Stimulated activated naive B cell treated with anti-CD40 and anti-IgM and Interleukin-4, amounts not matched to agents 10 μg/mL and 1 μg/mL and 100 μg/mL, for 72 hours (primary cell): ENCODE data around the gene TMEM60.
"Not testable (repeated sequence)": the region's sequence is repeated elsewhere in the genome, so short reads cannot be mapped to it uniquely, and the experiment has no call there.

Experiments
- ATAC-seq, 2 donors: fragments of 150-1000 bp; cut with Tn5 transposase; replicated peaks; 2 replicates each; pipeline ENCODE4 v1.10.0; 2021; ENCODE audit warnings: moderate library complexity in 1 of 2
- DNase-seq: peaks from one replicate; pipeline ENCODE4 v3.0.0; 2021
- H3K27ac Mint-ChIP-seq: one replicate; pipeline ENCODE4 v1.8.0; 2022; ENCODE audit warnings: mild to moderate bottlenecking, mixed read lengths
- H3K27me3 Mint-ChIP-seq, 2 donors: one replicate each; pipeline ENCODE4 v1.8.0; 2022; ENCODE audit warnings: mixed read lengths in 2 of 2
- H3K36me3 Mint-ChIP-seq, 2 donors: one replicate each; pipeline ENCODE4 v1.8.0; 2022; ENCODE audit warnings: mixed read lengths in 2 of 2, mild to moderate bottlenecking in 1 of 2
- H3K4me1 Mint-ChIP-seq, 2 donors: one replicate each; pipeline ENCODE4 v1.8.0; 2022; ENCODE audit warnings: mixed read lengths in 2 of 2, mild to moderate bottlenecking in 1 of 2
- H3K4me3 Mint-ChIP-seq, 2 donors: one replicate each; pipeline ENCODE4 v1.8.0; 2022; ENCODE audit warnings: mild to moderate bottlenecking in 2 of 2, mixed read lengths in 2 of 2, moderate library complexity in 1 of 2
- H3K9me3 Mint-ChIP-seq, 2 donors: one replicate each; pipeline ENCODE4 v1.8.0; 2022; ENCODE audit warnings: mixed read lengths in 2 of 2, mild to moderate bottlenecking in 1 of 2

The TMEM60 gene, protein sequence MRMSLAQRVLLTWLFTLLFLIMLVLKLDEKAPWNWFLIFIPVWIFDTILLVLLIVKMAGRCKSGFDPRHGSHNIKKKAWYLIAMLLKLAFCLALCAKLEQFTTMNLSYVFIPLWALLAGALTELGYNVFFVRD

DNA sequence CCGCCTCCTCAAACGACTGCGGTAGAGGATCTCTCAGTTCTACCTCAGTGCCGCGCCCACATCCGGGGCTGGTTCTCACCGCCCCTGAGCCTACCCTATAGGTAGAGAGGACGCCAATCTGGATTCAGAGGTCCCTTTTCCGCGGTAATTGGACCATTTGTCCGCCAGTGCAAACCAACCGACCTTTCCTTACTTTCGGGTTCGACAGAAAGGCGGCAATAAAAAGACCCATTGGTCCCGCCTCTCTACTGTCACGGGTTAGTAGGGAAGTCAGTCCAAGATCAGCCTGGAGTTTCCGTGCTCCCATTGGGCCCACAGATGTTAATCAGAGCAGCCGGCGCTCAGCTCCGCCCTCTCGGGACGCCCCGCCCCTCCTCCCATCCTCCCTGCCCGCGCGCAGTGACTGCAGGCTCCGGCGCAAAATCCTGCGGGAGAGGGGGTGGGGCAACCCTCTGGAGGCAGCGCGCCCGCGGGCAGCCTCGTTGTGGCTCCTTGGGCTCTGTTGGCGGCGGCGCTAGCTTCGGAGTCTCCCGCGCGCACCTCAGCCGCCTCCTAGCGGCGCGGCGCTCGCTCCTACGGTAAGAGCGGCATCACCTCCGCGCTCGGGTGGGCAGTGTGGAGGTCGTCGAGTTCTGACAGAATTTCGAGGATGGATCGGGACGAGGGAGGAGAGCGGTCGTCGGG is at the start of gene TMEM60, which contains the start of gene PHTF2:
TSS of gene TMEM60 (minus strand) at position 41 of the 684 bp plus-strand sequence. CDS start 4,061 bp downstream, outside the sequence.
TSS of gene PHTF2 (plus strand) at position 380 of the 684 bp plus-strand sequence.
- H3K36me3 Mint-ChIP-seq = peaks cover 23 to 41% of the 10 kb centered on the region in 2 donors
- peak within 1 kb of the TSS; percentile 98 for H3K27ac Mint-ChIP-seq
- DNase-seq (peak; percentile 95), ATAC-seq (peak; percentile 88 to 91)
- H3K27me3 Mint-ChIP-seq = no peaks in the 10 kb centered on the region
- H3K4me1 Mint-ChIP-seq = peaks cover 37 to 73% of the 10 kb centered on the region in 2 donors
- no peaks in the 10 kb centered on the region for H3K9me3 Mint-ChIP-seq
- H3K4me3 Mint-ChIP-seq = peak within 1 kb of the TSS; percentile 98 to 99

GRCh38 chr7:77846317-77847092 is 48.3 kb upstream of the TMEM60 start:
- ATAC-seq = no peak
- H3K27me3 Mint-ChIP-seq = no peaks in the 10 kb centered on the region
- peaks cover 25 to 48% of the 10 kb centered on the region in 2 donors for H3K36me3 Mint-ChIP-seq
- H3K27ac Mint-ChIP-seq = peak overlapping the region; percentile 7
- no peak overlapping the region for H3K4me3 Mint-ChIP-seq
- H3K4me1 Mint-ChIP-seq = peaks cover 18 to 47% of the 10 kb centered on the region in 2 donors
- no peaks in the 10 kb centered on the region for H3K9me3 Mint-ChIP-seq
- no peak for DNase-seq

- Mint-ChIP-seq H3K27ac (no peak overlapping the region), H3K27me3 (no peaks in the 10 kb centered on the region), H3K9me3 (no peaks in the 10 kb centered on the region), H3K4me1 (peaks cover 13 to 42% of the 10 kb centered on the region in 2 donors), H3K36me3 (peaks cover 19 to 31% of the 10 kb centered on the region in 2 donors), H3K4me3 (no peak overlapping the region)
- DNase-seq (no peak), ATAC-seq (no peak)
Observed at GRCh38 chr7:77843194-77843593, 45.0 kb upstream of the TMEM60 start.

DNA sequence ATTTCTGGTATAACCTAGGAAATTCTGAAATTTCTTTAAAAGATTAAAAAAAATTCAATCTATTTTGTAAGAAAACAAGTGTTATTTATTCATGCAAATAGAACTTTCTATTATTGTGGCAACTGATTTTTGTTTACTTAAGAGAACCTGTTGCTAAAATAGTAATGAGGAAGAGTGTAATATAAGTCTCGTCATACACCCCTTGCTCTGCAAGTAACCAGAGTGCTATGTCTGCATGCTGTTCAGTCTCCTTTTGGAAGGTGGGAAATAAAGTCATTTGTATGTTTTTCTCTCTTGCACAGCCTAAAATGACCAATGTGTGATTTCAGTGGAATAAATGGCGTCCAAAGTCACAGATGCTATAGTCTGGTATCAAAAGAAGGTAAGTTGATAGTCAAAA is 41.7 kb upstream of the TMEM60 start:
- Mint-ChIP-seq H3K4me3 (no peak overlapping the region), H3K36me3 (peaks cover 12 to 24% of the 10 kb centered on the region in 2 donors), H3K27me3 (no peaks in the 10 kb centered on the region), H3K27ac (peak overlapping the region; percentile 20), H3K9me3 (peaks cover 0 to 1% of the 10 kb centered on the region in 2 donors), H3K4me1 (peaks cover 14 to 39% of the 10 kb centered on the region in 2 donors)
- ATAC-seq = no peak
- no peak for DNase-seq

DNA sequence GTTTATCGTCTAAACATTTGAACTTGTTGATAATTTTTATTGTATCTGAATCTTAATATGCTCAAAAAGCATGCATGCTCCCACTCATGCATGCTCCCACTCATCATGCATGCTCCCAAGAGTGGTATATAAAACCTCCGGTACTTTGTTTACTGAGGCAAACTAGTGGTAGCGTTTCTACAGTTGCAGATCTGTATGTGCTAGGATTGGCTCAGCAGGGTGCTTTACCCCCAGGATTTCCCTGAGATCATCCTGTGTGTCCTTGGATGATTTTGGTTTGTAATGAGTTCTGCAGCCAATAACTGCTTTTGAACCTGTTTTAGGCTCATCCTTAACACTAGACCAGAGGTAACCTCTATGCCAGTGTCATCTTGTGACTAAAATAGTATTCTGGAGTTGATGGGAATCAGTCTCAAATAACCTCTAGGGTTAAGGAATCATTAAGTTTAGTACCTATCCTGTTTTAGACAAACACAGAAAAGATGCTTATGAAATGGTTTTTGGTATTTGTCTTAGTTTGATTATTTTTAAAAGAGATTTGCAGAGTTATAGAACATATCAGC is 40.8 kb upstream of the TMEM60 start:
- H3K9me3 Mint-ChIP-seq = peaks cover 0 to 1% of the 10 kb centered on the region in 2 donors

GRCh38 chr7:77837966-77838365 is 39.7 kb upstream of the TMEM60 start:
- Mint-ChIP-seq H3K27me3 (no peaks in the 10 kb centered on the region), H3K4me3 (no peak overlapping the region), H3K4me1 (peaks cover 22 to 50% of the 10 kb centered on the region in 2 donors), H3K27ac (no peak overlapping the region), H3K9me3 (peaks cover 0 to 1% of the 10 kb centered on the region in 2 donors), H3K36me3 (peaks cover 8 to 19% of the 10 kb centered on the region in 2 donors)
- DNase-seq = no peak
- ATAC-seq = no peak

More for the DNA sequence above, 40.8 kb upstream of the TMEM60 start:
- Mint-ChIP-seq H3K4me1 (peaks cover 17 to 46% of the 10 kb centered on the region in 2 donors), H3K36me3 (peaks cover 12 to 24% of the 10 kb centered on the region in 2 donors), H3K27ac (no peak overlapping the region), H3K27me3 (no peaks in the 10 kb centered on the region), H3K4me3 (no peak overlapping the region)
- ATAC-seq = no peak
- no peak for DNase-seq

GRCh38 chr7:77837275-77837674 is 39.0 kb upstream of the TMEM60 start:
- Mint-ChIP-seq H3K9me3 (peaks cover 0 to 1% of the 10 kb centered on the region in 2 donors), H3K36me3 (peaks cover 8 to 19% of the 10 kb centered on the region in 2 donors), H3K27me3 (no peaks in the 10 kb centered on the region), H3K27ac (no peak overlapping the region), H3K4me3 (no peak overlapping the region), H3K4me1 (peaks cover 23 to 45% of the 10 kb centered on the region in 2 donors)
- DNase-seq = no peak
- ATAC-seq = no peak

DNA sequence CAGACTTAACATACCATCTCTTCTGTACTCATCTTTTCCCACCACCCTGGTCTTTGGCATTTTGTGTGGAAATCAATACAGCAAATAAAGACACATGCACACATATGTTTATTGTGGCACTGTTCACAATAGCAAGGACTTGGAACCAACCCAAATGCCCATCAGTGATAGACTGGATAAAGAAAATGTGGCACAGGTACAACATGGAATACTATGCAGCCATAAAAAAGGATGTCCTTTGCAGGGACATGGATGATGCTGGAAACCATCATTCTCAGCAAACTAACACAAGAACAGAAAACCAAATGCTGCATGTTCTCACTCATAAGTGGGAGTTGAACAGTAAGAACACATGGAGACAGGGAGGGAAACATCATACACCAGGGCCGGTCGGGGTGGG is 38.2 kb upstream of the TMEM60 start:
- not testable (repeated sequence) for ATAC-seq, H3K4me3 Mint-ChIP-seq, DNase-seq, H3K27ac Mint-ChIP-seq, H3K27me3 Mint-ChIP-seq, H3K9me3 Mint-ChIP-seq
- peaks cover 26 to 52% of the 10 kb centered on the region in 2 donors for H3K4me1 Mint-ChIP-seq
- peaks cover 8 to 21% of the 10 kb centered on the region in 2 donors for H3K36me3 Mint-ChIP-seq

GRCh38 chr7:77833136-77833535 is 34.9 kb upstream of the TMEM60 start:
- Mint-ChIP-seq H3K27ac (no peak overlapping the region), H3K27me3 (no peaks in the 10 kb centered on the region), H3K4me3 (no peak overlapping the region), H3K36me3 (peaks cover 11 to 28% of the 10 kb centered on the region in 2 donors), H3K9me3 (peaks cover 0 to 1% of the 10 kb centered on the region in 2 donors), H3K4me1 (peaks cover 35 to 73% of the 10 kb centered on the region in 2 donors)
- DNase-seq (no peak), ATAC-seq (no peak)

GRCh38 chr7:77831953-77832352 is 33.7 kb upstream of the TMEM60 start:
- ATAC-seq = no peak
- peaks cover 0 to 1% of the 10 kb centered on the region in 2 donors for H3K9me3 Mint-ChIP-seq
- no peak overlapping the region for H3K4me3 Mint-ChIP-seq
- no peak overlapping the region for H3K27ac Mint-ChIP-seq
- peaks cover 12 to 30% of the 10 kb centered on the region in 2 donors for H3K36me3 Mint-ChIP-seq
- H3K27me3 Mint-ChIP-seq = no peaks in the 10 kb centered on the region
- DNase-seq = no peak
- H3K4me1 Mint-ChIP-seq = peaks cover 32 to 79% of the 10 kb centered on the region in 2 donors

DNA sequence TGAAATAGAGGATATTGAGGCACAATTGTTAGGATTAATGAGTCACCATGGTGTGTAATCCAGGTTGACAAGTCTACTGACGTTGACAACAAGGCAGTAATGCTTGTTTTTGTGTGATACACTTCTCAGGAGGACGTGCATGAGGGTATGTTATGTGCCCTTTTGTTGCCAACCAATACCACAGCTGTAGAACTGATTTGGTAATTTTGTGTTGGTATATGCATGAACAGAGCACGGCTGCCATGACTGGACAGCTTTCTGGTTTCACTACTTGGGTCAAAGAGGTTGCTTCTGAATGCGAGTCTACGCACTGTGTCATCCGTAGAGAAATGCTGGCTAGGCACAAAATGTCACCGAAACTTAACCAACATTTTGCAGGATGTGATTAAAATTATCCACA is 33.2 kb upstream of the TMEM60 start:
- H3K36me3 Mint-ChIP-seq = peaks cover 14 to 33% of the 10 kb centered on the region in 2 donors
- H3K4me3 Mint-ChIP-seq = no peak overlapping the region
- H3K27ac Mint-ChIP-seq = no peak overlapping the region
- peaks cover 3 to 4% of the 10 kb centered on the region in 2 donors for H3K9me3 Mint-ChIP-seq
- H3K27me3 Mint-ChIP-seq = no peaks in the 10 kb centered on the region
- peaks cover 33 to 83% of the 10 kb centered on the region in 2 donors for H3K4me1 Mint-ChIP-seq
- ATAC-seq (peak; percentile 46 to 58), DNase-seq (no peak)

- Mint-ChIP-seq H3K4me1 (peaks cover 33 to 80% of the 10 kb centered on the region in 2 donors), H3K36me3 (peaks cover 8 to 31% of the 10 kb centered on the region in 2 donors)
Observed at GRCh38 chr7:77830649-77831355, 32.6 kb upstream of the TMEM60 start.

DNA sequence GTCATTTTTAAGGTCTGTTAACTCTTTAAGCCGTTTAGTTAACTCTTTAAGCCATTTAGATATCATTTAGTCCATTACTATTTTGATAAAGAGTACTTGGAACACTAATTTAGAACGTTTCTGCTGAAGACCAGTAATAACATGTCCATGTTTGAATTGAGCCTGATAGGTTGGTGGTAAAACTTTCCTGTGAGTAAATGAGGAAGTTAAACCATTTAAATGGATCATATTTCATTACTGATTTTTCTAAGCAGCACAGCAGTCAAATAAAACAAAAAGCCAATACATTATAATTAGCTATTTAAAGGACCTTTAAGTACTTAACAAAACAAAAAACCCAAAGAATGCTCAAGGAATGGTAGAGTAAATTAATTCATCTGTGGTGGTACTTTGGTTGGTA is 29.8 kb upstream of the TMEM60 start:
- Mint-ChIP-seq H3K4me3 (no peak overlapping the region), H3K4me1 (peaks cover 37 to 80% of the 10 kb centered on the region in 2 donors), H3K36me3 (peaks cover 19 to 36% of the 10 kb centered on the region in 2 donors), H3K27me3 (no peaks in the 10 kb centered on the region), H3K9me3 (peaks cover 10 to 13% of the 10 kb centered on the region in 2 donors), H3K27ac (peak overlapping the region; percentile 31)
- no peak for DNase-seq
- ATAC-seq = peak; percentile 56 to 65

More at GRCh38 chr7:77830649-77831355, 32.6 kb upstream of the TMEM60 start:
- Mint-ChIP-seq H3K4me3 (no peak overlapping the region), H3K27me3 (no peaks in the 10 kb centered on the region), H3K27ac (peak overlapping the region; percentile 14), H3K9me3 (peaks cover 6% of the 10 kb centered on the region in 2 donors)
- DNase-seq (no peak), ATAC-seq (peak in 1 of 2 donors; percentile 53)
